SHP77 treated with DMSO at 0.1 percent for 48 hours (cell line): ENCODE measurements around the gene MYO15A.
"Not testable (repeated sequence)": the region's sequence is repeated elsewhere in the genome, so short reads cannot be mapped to it uniquely, and the experiment has no call there.

ENCODE experiments used
- DNase-seq: peaks from one replicate; lab custom pipeline; 2025; lab: John Stamatoyannopoulos, UW

The MYO15A gene

DNA sequence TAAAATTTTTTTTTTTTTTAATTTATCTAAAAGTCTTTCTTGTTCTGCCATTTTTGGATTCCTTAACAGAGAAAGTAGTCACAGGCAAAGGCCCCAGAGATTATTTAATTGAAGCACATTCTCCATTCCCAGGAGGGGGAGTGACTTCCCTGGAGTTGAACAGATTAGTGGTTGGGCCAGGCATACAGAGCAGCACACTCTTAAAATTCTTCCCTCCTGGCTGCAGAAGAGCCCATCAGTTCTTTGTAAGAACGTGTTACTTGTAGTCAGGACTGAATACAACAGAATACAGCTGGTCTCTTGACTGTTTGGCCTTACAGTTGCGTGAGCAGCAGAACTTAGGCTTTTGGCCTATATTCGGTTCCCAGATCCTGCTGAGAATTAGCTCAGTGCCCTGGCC, 76.8 kb downstream of the MYO15A start:
- no peak for DNase-seq

DNA sequence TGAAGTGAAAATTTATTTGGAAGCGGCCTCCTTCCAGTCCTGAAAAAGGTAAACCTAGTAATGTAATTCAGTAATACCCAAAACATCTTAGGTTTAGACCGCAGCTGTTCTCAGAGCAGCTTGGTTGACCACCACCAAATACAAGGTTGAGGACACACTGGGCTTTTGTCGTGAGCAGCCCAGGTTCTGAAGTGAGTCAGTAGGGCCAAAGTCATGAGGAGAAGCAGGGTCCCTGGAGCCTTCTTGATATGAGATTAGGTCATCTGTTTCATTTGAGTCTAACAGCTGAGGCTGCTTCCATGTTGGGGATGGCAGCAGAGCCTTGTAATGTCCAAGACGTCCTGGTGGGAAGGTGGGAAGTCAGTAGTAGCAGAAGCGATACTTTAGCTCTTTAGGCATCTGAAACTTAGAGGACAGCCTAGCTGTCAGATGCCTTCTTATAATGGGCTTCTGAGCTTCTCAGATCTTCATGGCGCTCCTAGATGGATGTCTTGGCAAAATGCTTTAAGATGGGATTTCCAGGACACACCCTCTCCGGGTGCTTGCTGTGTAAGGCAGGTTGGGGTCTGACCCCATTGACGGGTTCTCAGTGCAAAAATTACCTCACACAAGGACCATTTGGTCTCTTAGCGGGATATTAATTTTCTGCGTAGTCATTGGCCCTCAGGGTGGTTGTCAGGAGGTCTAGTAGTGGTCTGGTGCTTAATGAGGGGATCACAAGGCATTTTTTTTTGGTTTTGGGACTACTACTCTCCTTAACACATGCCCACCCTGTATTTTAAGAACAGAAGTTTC, 77.5 kb downstream of the MYO15A start:
- no peak for DNase-seq

GRCh38 chr17:18186627-18186982, 78.0 kb downstream of the MYO15A start:
- no peak for DNase-seq

DNA sequence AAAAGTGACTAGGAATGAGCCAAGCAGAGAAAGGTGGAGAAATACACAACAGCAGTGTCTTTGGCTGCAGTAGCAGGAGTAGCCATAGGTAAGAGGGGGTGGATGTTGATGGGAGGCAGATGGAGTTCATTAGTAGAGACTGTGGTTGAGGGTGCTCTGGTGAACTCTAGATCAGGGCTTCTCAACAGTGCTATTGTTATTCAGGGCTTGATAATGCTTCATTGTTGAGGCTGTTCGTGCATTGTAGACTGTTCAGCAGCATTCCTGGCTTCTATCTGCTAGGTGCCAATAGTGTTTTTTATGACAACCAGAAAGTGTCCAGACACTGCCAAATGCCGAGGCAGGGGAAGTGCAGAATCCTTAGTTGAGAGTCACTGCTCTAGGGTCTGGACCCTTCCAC, 78.7 kb downstream of the MYO15A start:
- DNase-seq = no peak

- no peak for DNase-seq
Observed at GRCh38 chr17:18187821-18188761, 79.5 kb downstream of the MYO15A start.

DNA sequence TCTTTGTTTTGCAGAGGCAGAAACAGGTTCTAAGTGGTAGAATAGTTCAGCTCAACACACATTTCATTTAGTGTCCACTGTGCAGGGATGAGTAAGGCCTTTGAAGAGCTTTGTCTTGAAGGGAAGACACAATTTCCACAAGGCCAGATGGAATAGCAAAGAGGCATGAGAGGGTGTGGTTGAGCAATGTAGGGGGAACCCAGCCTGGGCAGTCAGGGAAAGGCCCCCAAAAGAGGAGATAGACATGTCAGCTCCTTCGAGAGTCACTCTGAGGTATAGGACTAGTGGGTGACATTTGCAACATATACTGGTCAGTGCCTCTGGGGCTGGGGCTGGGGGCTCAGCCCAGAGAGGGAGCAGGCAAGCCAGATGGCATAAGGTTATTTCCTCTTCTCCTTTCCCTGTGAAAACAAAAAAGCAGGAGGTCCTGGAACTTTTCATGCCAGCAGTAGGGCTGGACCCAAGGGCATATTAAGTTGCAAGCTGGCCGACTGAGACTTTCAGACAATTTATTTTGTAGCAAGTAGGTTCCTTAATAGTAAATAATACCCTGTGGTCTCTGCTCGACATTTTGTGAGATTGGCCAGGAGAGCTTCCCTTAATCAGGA, 82.2 kb downstream of the MYO15A start:
- DNase-seq = no peak

GRCh38 chr17:18191236-18191667, 82.7 kb downstream of the MYO15A start:
- no peak for DNase-seq

DNA sequence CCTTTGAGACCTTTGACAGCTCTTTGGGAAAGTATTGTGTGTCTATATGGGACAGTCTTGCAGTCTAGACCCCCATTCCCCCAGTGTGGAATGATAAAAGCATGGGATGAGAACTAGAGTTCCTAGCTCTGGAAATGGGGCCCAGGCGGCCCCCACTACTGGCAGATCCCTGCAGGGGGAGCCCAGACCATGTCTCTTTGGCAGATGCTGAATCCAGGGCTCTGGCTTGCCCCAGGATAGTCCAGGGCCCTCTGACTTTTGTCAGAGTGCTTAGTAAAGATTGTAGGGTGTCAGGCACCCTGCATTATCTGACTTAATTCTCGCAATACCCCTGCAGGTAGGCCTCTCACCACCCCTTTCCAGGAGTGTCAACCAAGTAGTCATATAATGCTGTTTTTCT, 83.4 kb downstream of the MYO15A start:
- no peak for DNase-seq

DNA sequence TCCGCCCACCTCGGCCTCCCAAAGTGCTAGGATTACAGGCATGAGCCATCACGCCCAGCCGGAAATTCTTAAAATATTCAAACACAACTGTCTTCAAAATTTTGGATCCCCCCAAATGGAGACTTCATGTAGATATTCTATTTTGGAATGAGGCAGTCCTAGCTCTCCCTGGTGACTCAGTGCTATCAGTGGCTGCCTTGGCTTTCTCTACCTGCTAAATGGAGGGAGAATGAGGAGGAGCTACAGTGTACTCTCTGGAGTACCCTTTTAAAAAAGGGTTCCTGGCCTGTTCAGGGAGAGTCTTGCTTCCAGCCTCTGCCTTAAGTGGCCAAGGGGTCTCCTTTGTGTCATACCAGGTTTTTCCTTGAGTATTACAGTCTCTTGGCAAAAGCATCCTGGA, 85.8 kb downstream of the MYO15A start:
- DNase-seq = no peak

DNA sequence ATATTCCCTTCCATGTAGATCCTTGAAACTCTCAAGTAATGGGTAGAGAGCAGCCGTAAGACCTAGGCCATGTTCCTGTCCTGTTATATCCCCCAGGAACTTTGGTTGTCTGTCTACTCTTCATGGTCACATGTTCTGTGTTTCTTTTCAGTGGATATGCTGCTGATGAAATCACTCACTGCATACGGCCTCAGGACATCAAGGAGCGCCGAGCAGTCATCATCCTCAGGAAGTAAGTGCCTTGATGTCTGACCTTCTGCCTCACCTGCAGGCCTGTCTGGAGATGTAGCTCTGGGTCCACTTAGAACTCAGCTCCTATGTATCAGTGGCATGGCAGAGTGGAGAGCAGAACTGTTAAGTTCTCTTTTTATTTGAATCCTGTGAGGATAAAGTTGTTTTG, 86.2 kb downstream of the MYO15A start:
- DNase-seq = no peak

- no peak for DNase-seq
Observed at GRCh38 chr17:18195246-18195645, 86.7 kb downstream of the MYO15A start.

DNA sequence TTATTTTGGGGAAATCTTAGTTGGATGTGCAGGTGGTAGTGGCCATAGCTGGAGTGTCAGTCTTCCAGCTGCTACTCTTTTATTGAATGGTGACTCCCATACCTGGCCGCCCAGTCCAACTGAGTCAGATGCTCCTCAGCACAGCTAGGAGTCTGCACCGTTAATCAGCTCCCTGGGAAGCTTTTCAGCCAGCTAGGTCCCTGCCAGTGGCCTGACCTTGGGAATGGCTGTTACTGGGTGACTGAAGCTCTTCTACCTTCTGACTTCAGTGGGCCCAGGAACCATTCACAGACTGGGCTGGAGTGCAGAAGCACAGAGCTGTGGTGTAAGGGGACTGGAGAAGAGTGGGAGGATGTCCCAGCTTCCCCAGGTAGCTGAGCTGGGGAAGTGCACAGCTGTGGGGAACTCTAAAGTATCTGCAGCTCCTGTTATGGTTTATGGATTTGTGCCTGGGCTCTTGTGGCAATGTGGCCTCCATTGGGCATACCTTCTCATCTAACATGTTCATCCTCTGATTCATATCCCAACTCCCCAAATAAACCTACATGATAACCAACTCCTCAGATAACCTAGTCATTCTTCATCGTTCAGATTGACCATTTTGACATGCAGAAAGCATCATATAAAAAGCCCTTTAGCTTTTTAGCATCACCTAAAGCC, 89.1 kb downstream of the MYO15A start:
- no peak for DNase-seq

DNA sequence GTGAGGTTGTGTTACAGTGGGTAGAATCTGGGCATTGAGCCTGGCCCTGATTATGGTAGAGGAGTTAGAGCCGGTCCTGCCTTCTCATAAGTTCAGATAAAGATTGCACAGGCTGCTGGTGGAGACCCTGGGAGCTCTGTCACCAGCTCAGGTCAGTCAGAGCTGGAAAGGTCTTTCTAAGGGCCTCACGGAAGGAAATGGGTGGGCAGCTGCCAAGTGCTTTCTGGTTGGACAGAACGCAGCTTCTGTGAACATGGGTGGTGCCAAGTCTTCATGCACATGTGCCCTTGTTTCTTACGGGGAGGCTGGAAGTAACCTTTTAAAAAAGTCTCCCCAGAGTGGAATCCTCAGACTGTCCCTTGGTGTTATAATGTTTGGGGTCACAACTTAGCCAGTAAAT, 90.0 kb downstream of the MYO15A start:
- no peak for DNase-seq

- DNase-seq = no peak
Observed at GRCh38 chr17:18201108-18201507, 92.6 kb downstream of the MYO15A start.

DNA sequence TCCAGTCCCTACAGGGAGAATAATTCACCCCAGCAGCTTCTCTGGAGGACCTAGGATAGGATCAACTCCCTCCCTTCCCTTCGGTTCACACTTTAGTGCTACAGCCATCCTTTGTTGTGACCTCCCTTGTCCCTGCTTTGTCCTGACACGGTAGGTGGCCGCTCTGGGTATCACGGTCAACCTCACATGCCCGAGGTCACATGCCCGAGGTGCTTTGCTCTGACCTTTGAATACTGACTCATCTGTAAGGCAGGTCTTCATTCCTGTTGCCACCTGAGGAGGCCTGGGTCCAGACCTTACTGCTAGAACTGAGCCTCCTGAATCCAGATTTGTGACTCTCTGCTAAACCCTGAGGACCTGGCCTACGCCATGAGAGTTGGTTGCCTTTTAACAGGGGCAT, 94.8 kb downstream of the MYO15A start:
- no peak for DNase-seq

- DNase-seq = no peak
Observed at GRCh38 chr17:18205861-18206260, 97.3 kb downstream of the MYO15A start.

DNA sequence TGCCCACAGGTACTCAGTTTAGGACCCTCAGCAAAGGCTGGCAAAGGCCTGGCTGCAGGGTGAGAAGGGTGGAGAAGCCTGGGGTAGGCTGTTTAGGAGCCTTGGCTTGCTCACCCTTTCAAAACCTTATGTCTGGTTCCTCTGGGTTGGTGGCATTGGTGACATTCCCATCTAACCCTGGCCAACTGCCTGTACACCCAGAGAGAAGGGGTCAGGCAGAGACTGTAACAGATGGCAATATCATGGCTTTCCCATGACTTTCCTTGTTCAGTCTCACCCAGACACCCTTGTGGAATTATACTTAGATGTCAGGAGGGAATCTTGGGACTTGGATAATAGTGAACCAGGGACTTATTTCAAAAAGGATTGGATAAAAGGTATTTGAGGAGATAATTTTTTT, 98.4 kb downstream of the MYO15A start:
- DNase-seq = no peak

GRCh38 chr17:18208092-18208491, 99.5 kb downstream of the MYO15A start:
- DNase-seq = no peak

- no peak for DNase-seq
Observed at GRCh38 chr17:18213666-18214270, 105.2 kb downstream of the MYO15A start.

GRCh38 chr17:18216906-18217305, 108.3 kb downstream of the MYO15A start:
- not testable (repeated sequence) for DNase-seq

- peak; percentile 61 for DNase-seq
Observed at GRCh38 chr17:18217412-18218015, 109.0 kb downstream of the MYO15A start.
